Hepatocyte (in vitro differentiated cells): ENCODE measurements around the gene COL5A1. TPM values are rescaled to one million over a fixed set of nuclear protein-coding genes. Genes with fewer than 3 reads are reported as not detected.
A peak's percentile ranks its signal among the peaks of the same experiment; 100 is the strongest.

Experiments used
- DNase-seq: peaks from one replicate; pipeline ENCODE4 v3.0.0-alpha.2; 2016; ENCODE audit warnings: low spot score
- H2AFZ ChIP-seq: fragments of 200-600 bp; sonication (generic); 2 replicates; pipeline ENCODE4 v1.6.0; 2016; ENCODE audit warnings: antibody characterized with exemption, mild to moderate bottlenecking
- H3K27ac ChIP-seq: fragments of 200-600 bp; sonication (generic); 2 replicates; pipeline ENCODE4 v1.5.1; 2016; ENCODE audit warnings: mild to moderate bottlenecking
- H3K27me3 ChIP-seq: fragments of 200-600 bp; sonication (generic); 2 replicates; pipeline ENCODE4 v1.6.1; 2016
- H3K36me3 ChIP-seq: fragments of 200-600 bp; sonication (generic); replicated peaks from 2 replicates; pipeline ENCODE4 v1.5.1; 2016; ENCODE audit warnings: low read depth; ENCODE audit not compliant: insufficient read depth
- H3K4me1 ChIP-seq: fragments of 200-600 bp; sonication (generic); 2 replicates; pipeline ENCODE4 v1.5.1; 2016; ENCODE audit warnings: mild to moderate bottlenecking, moderate library complexity; ENCODE audit not compliant: insufficient read depth
- H3K4me2 ChIP-seq: fragments of 200-600 bp; sonication (generic); 2 replicates; pipeline ENCODE4 v1.6.0; 2016
- H3K4me3 ChIP-seq: fragments of 200-600 bp; sonication (generic); 2 replicates; pipeline ENCODE4 v1.5.1; 2016; ENCODE audit warnings: mild to moderate bottlenecking
- H3K79me2 ChIP-seq: fragments of 200-600 bp; sonication (generic); 2 replicates; pipeline ENCODE4 v1.6.0; 2017; ENCODE audit warnings: mild to moderate bottlenecking
- H3K9me2 ChIP-seq: fragments of 200-600 bp; sonication (generic); replicated peaks from 2 replicates; pipeline ENCODE4 v1.6.0; 2017; ENCODE audit warnings: mild to moderate bottlenecking; ENCODE audit not compliant: insufficient read depth
- H3K9me3 ChIP-seq: fragments of 200-600 bp; sonication (generic); 2 replicates; pipeline ENCODE4 v1.5.1; 2016; ENCODE audit warnings: low read depth, mild to moderate bottlenecking
- H4K20me1 ChIP-seq: fragments of 200-600 bp; sonication (generic); 2 replicates; pipeline ENCODE4 v1.6.0; 2016; ENCODE audit warnings: mild to moderate bottlenecking; ENCODE audit not compliant: insufficient read depth, poor library complexity, severe bottlenecking
- EZH2 ChIP-seq: fragments of 200-600 bp; sonication (generic); IDR thresholded peaks from 2 replicates; pipeline ENCODE4 v1.6.1; 2016; ENCODE audit warnings: antibody characterized with exemption, mild to moderate bottlenecking, borderline replicate concordance
- EZH2phosphoT487 ChIP-seq: fragments of 200-600 bp; sonication (generic); IDR thresholded peaks from one replicate; pipeline ENCODE4 v1.6.1; 2018; ENCODE audit warnings: antibody characterized with exemption, mild to moderate bottlenecking, low read depth, moderate library complexity; ENCODE audit not compliant: unreplicated experiment, severe bottlenecking
- WGBS: methylation state at CpG from one replicate; pipeline ENCODE4 v1.1.6; 2016; ENCODE audit warnings: low lambda C conversion rate; ENCODE audit errors: missing lambda C conversion rate; 5-methylcytosine and 5-hydroxymethylcytosine counted together
- polyA plus RNA-seq: library from polyadenylated mRNA; unstranded; fragments of >200 nt; fragmentation: Nextera tagmentation; extraction: Ambion mirVana; gene quantifications from 2 replicates; pipeline ENCODE4 v1.2.1, GENCODE V29; 2016
- total RNA-seq: library from RNA; depleted of rRNA; stranded (reverse); fragments of >200 nt; gene quantifications from 2 replicates; pipeline ENCODE4 v1.2.3, GENCODE V29; 2014
- TF ChIP-seq, protein P1 (sequence below): fragments of 200-600 bp; sonication (generic); IDR thresholded peaks from 2 replicates; pipeline ENCODE4 v1.5.1; 2016; ENCODE audit warnings: antibody characterized with exemption, mild to moderate bottlenecking; ENCODE audit not compliant: poor library complexity

Gene COL5A1
- total and polyA plus RNA-seq, 2 experiments from 2014 or later = 342 to 347 TPM

- H3K9me2 ChIP-seq = no peaks in the 10 kb centered on the region
- no peak overlapping the region for H3K4me3 ChIP-seq
- no peaks in the 10 kb centered on the region for H4K20me1 ChIP-seq
- no peaks in the 10 kb centered on the region for H3K9me3 ChIP-seq
- H2AFZ ChIP-seq = no peak overlapping the region
- 93% methylated on average over 12 of the region's 12 CpGs for WGBS
- no peak overlapping the region for H3K27ac ChIP-seq
- no peak for DNase-seq
- H3K36me3 ChIP-seq = no peaks in the 10 kb centered on the region
- no peaks in the 10 kb centered on the region for H3K79me2 ChIP-seq
- TF ChIP-seq, protein P1, sequence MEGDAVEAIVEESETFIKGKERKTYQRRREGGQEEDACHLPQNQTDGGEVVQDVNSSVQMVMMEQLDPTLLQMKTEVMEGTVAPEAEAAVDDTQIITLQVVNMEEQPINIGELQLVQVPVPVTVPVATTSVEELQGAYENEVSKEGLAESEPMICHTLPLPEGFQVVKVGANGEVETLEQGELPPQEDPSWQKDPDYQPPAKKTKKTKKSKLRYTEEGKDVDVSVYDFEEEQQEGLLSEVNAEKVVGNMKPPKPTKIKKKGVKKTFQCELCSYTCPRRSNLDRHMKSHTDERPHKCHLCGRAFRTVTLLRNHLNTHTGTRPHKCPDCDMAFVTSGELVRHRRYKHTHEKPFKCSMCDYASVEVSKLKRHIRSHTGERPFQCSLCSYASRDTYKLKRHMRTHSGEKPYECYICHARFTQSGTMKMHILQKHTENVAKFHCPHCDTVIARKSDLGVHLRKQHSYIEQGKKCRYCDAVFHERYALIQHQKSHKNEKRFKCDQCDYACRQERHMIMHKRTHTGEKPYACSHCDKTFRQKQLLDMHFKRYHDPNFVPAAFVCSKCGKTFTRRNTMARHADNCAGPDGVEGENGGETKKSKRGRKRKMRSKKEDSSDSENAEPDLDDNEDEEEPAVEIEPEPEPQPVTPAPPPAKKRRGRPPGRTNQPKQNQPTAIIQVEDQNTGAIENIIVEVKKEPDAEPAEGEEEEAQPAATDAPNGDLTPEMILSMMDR = no peak
- TF ChIP-seq EZH2 = no peak
- TF ChIP-seq EZH2phosphoT487 = no peak
- no peak overlapping the region for H3K4me2 ChIP-seq
- H3K27me3 ChIP-seq = peaks cover 2% of the 10 kb centered on the region
- peaks cover 17% of the 10 kb centered on the region for H3K4me1 ChIP-seq
Observed at GRCh38 chr9:134604834-134605233, 36.8 kb upstream of the COL5A1 start.

DNA sequence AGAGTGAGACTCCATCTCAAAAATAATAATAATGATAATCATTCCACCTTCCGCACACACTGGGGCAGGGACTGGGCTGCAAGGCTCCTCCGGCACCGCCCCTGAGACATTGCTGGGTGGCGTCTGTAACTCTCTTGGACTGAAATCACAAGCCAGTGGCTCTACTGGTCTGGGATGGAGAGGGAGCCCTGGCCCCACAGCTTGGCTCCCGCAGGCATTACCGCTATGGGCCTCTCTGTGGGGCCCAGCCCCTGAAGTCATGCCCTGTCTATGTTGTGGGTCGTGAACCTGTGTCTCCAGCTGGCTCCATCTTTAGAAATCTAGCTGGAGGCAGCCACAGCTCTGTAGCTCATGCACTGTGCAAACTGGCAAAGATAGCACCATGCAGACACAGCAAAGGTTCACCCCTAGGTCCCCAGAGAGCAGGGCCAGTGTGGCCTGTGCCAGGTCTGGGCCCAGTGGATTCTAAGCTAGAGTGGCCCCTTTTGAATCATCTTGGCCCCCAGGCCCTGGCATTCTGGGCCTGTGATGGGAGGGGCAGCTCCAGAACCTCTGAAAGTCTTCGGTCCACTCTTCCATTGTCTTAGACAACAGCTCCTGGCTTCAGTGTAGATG, 36.1 kb upstream of the COL5A1 start:
- Histone ChIP-seq H3K27ac (no peak overlapping the region), H3K36me3 (no peaks in the 10 kb centered on the region), H2AFZ (no peak overlapping the region), H3K4me3 (no peak overlapping the region), H3K9me2 (no peaks in the 10 kb centered on the region), H3K4me2 (no peak overlapping the region), H3K9me3 (no peaks in the 10 kb centered on the region), H3K79me2 (no peaks in the 10 kb centered on the region), H3K4me1 (peaks cover 17% of the 10 kb centered on the region), H3K27me3 (no peaks in the 10 kb centered on the region), H4K20me1 (no peaks in the 10 kb centered on the region)
- DNase-seq = peak; percentile 3
- 93% methylated on average over 8 of the region's 8 CpGs for WGBS
- TF ChIP-seq EZH2phosphoT487 = no peak
- TF ChIP-seq, protein P1 = no peak
- no peak for TF ChIP-seq EZH2

- Histone ChIP-seq H3K4me2 (no peak overlapping the region), H3K9me3 (no peaks in the 10 kb centered on the region), H4K20me1 (no peaks in the 10 kb centered on the region), H3K9me2 (no peaks in the 10 kb centered on the region), H3K4me1 (peaks cover 17% of the 10 kb centered on the region), H3K4me3 (no peak overlapping the region), H2AFZ (no peak overlapping the region), H3K36me3 (no peaks in the 10 kb centered on the region), H3K27me3 (no peaks in the 10 kb centered on the region), H3K27ac (no peak overlapping the region), H3K79me2 (no peaks in the 10 kb centered on the region)
- DNase-seq = peak; percentile 1
- TF ChIP-seq, protein P1 = no peak
- TF ChIP-seq EZH2 = no peak
- no peak for TF ChIP-seq EZH2phosphoT487
- WGBS = 79% methylated on average over 5 of the region's 5 CpGs
Observed at GRCh38 chr9:134605966-134606357, 35.6 kb upstream of the COL5A1 start.
